Naive thymus-derived CD4-positive, alpha-beta T cell (primary cell): ENCODE results near the gene BPIFB3. TPM values are rescaled to one million over a fixed set of nuclear protein-coding genes. Genes with fewer than 3 reads are reported as not detected.

ENCODE experiments used
- ATAC-seq: fragments of 150-1000 bp; cut with Tn5 transposase; 2 replicates; pipeline ENCODE4 v1.10.0; 2021; ENCODE audit warnings: mild to moderate bottlenecking, moderate library complexity
- CTCF ChIA-PET: fragments of 350-600 bp; sonication (Branson Sonifier 250); formaldehyde crosslinking; loops from one replicate; lab custom pipeline; 2021; ENCODE audit warnings: antibody characterized with exemption; lab: Charles Lee
- POLR2A ChIA-PET: fragments of 350-600 bp; sonication (Branson Sonifier 250); formaldehyde crosslinking; loops from one replicate; lab custom pipeline; 2021; ENCODE audit warnings: antibody characterized with exemption, inconsistent platforms; lab: Charles Lee
- DNase-seq, 9 donors: peaks; one replicate each; pipeline versions ENCODE4 v3.0.0 to v3.0.0-alpha.2; 2020 to 2022; ENCODE audit warnings: mixed read lengths in 1 of 9
- H3K27ac ChIP-seq: one replicate; pipeline ENCODE4 v1.7.0; 2013; ENCODE audit warnings: mild to moderate bottlenecking, low read depth, low read length, moderate library complexity
- H3K27me3 ChIP-seq, 2 donors: one replicate each; pipeline ENCODE4 v1.7.0; 2013; ENCODE audit warnings: low read length in 2 of 2, mild to moderate bottlenecking in 2 of 2, moderate library complexity in 2 of 2; ENCODE audit not compliant: control insufficient read depth in 2 of 2, insufficient read depth in 2 of 2
- H3K36me3 ChIP-seq, 3 experiments: 1 replicate in 2 of 3; 2 replicates in 1 of 3; pipeline ENCODE4 v1.7.0; 2013; ENCODE audit warnings: low read length in 3 of 3, mild to moderate bottlenecking in 3 of 3, moderate library complexity in 1 of 3; ENCODE audit not compliant: insufficient read depth in 3 of 3, control insufficient read depth in 2 of 3
- H3K4me1 ChIP-seq, 2 donors: one replicate each; pipeline ENCODE4 v1.7.0; 2013; ENCODE audit warnings: low read length in 2 of 2, mild to moderate bottlenecking in 2 of 2, moderate library complexity in 1 of 2; ENCODE audit not compliant: control insufficient read depth in 2 of 2, insufficient read depth in 2 of 2
- H3K4me3 ChIP-seq: 2 replicates; pipeline ENCODE4 v1.7.0; 2013; ENCODE audit warnings: mild to moderate bottlenecking, low read length
- H3K9me3 ChIP-seq, 3 experiments: 1 replicate in 2 of 3; 2 replicates in 1 of 3; pipeline ENCODE4 v1.7.0; 2013; ENCODE audit warnings: low read length in 3 of 3; ENCODE audit not compliant: control insufficient read depth in 2 of 3
- H3K27ac Mint-ChIP-seq, 9 donors: one replicate each; pipeline ENCODE4 v1.8.0; 2020 to 2022; ENCODE audit warnings: mixed read lengths in 9 of 9, mild to moderate bottlenecking in 8 of 9, moderate library complexity in 5 of 9, inconsistent platforms in 2 of 9
- H3K27me3 Mint-ChIP-seq, 5 donors: one replicate each; pipeline ENCODE4 v1.8.0; 2021 to 2022; ENCODE audit warnings: mixed read lengths in 5 of 5, mild to moderate bottlenecking in 1 of 5
- H3K36me3 Mint-ChIP-seq, 5 donors: one replicate each; pipeline ENCODE4 v1.8.0; 2020 to 2022; ENCODE audit warnings: mixed read lengths in 5 of 5, mild to moderate bottlenecking in 3 of 5, inconsistent platforms in 1 of 5
- H3K4me1 Mint-ChIP-seq, 7 donors: one replicate each; pipeline ENCODE4 v1.8.0; 2020 to 2022; ENCODE audit warnings: mixed read lengths in 7 of 7, mild to moderate bottlenecking in 3 of 7, inconsistent platforms in 1 of 7
- H3K4me3 Mint-ChIP-seq, 10 donors: one replicate each; pipeline ENCODE4 v1.8.0; 2020 to 2022; ENCODE audit warnings: mild to moderate bottlenecking in 10 of 10, mixed read lengths in 10 of 10, moderate library complexity in 6 of 10, inconsistent platforms in 2 of 10
- H3K9me3 Mint-ChIP-seq, 11 donors: one replicate each; pipeline ENCODE4 v1.8.0; 2020 to 2022; ENCODE audit warnings: mixed read lengths in 11 of 11, mild to moderate bottlenecking in 4 of 11, inconsistent platforms in 1 of 11, moderate library complexity in 1 of 11
- intact Hi-C, 2 donors: fragments of 100-400 bp; cut with micrococcal nuclease; formaldehyde crosslinking; loops; one replicate each; pipeline ENCODE4 v1.15.1; 2023
- polyA plus RNA-seq, 2 donors: library from polyadenylated mRNA; unstranded; fragments of 300-500 nt; fragmentation: Illumina TruSeq; gene quantifications; one replicate each; pipeline ENCODE4 v1.2.3, GENCODE V29; 2021
- total RNA-seq, 6 experiments: library from RNA in 5 of 6; stranded (reverse) in 5 of 6; gene quantifications; 1 replicate in 5 of 6; 2 replicates in 1 of 6; pipeline ENCODE4 v1.2.3 and lab custom pipeline; 2021 to 2026

The BPIFB3 gene, protein sequence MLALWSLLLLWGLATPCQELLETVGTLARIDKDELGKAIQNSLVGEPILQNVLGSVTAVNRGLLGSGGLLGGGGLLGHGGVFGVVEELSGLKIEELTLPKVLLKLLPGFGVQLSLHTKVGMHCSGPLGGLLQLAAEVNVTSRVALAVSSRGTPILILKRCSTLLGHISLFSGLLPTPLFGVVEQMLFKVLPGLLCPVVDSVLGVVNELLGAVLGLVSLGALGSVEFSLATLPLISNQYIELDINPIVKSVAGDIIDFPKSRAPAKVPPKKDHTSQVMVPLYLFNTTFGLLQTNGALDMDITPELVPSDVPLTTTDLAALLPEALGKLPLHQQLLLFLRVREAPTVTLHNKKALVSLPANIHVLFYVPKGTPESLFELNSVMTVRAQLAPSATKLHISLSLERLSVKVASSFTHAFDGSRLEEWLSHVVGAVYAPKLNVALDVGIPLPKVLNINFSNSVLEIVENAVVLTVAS
- not detected for total RNA-seq
- polyA plus RNA-seq, result not detected
- total RNA-seq (lab: John Stamatoyannopoulos, UW), result not detected

GRCh38 chr20:33053291-33054106, at the start of gene BPIFB3:
Gene BPIFB3 (plus strand): TSS chr20:33053903. CDS start chr20:33055436, 1,533 bp downstream.
- Mint-ChIP-seq H3K36me3 (no peaks in the 10 kb centered on the region), H3K27me3 (no peaks in the 10 kb centered on the region), H3K4me1 (peaks cover 0 to 13% (median 0%) of the 10 kb centered on the region in 7 donors), H3K4me3 (no peak within 1 kb of the TSS), H3K27ac (peak within 1 kb of the TSS in 2 of 9 donors; percentile 42 to 65), H3K9me3 (peaks cover 0 to 2% (median 0%) of the 10 kb centered on the region in 11 donors)
- Histone ChIP-seq H3K4me1 (no peaks in the 10 kb centered on the region), H3K27ac (no peak within 1 kb of the TSS), H3K9me3 (no peaks in the 10 kb centered on the region), H3K36me3 (no peaks in the 10 kb centered on the region), H3K4me3 (no peak within 1 kb of the TSS), H3K27me3 (no peaks in the 10 kb centered on the region)
- intact Hi-C loops, result no loop called here
- DNase-seq, result no peak
- CTCF ChIA-PET, result no interaction called here
- POLR2A ChIA-PET, result no interaction called here
- no peak for ATAC-seq

- DNase-seq (no peak), ATAC-seq (no peak)
- H3K4me1 ChIP-seq, result peaks cover 0 to 20% of the 10 kb centered on the region in 2 donors
- H3K9me3 ChIP-seq, result peaks cover 0 to 3% (median 0%) of the 10 kb centered on the region in 3 experiments
- no peak within 1 kb of the TSS for H3K4me3 ChIP-seq
- no peak within 1 kb of the TSS for H3K27ac ChIP-seq
- no peaks in the 10 kb centered on the region for H3K36me3 ChIP-seq
- Mint-ChIP-seq H3K9me3 (peaks cover 0 to 9% (median 0%) of the 10 kb centered on the region in 11 donors), H3K36me3 (peaks cover 0 to 3% (median 0%) of the 10 kb centered on the region in 5 donors), H3K27me3 (no peaks in the 10 kb centered on the region), H3K27ac (peak within 1 kb of the TSS in 5 of 9 donors; percentile 17 to 66 (median 38)), H3K4me3 (no peak within 1 kb of the TSS), H3K4me1 (peaks cover 3 to 60% (median 41%) of the 10 kb centered on the region in 7 donors)
- CTCF ChIA-PET, result interaction anchor here (0.7 to 2.4 kb wide), 13 partner anchors 11 to 107 kb away, joined by 3 to 19 read pairs (median 5); no protein-coding TSS in a partner anchor
- H3K27me3 ChIP-seq, result no peaks in the 10 kb centered on the region
- POLR2A ChIA-PET, result interaction anchor here (0.9 to 1.2 kb wide), 2 partner anchors 11 to 13 kb away, joined by 3 read pairs; no protein-coding TSS in a partner anchor
- intact Hi-C loops, result no loop called here
Measured at GRCh38 chr20:33004141-33004751, 49.5 kb upstream of the BPIFB3 start, which contains the start of gene SUN5. Gene SUN5 (minus strand): TSS chr20:33004433. CDS start chr20:33004340, 93 bp downstream.

DNA sequence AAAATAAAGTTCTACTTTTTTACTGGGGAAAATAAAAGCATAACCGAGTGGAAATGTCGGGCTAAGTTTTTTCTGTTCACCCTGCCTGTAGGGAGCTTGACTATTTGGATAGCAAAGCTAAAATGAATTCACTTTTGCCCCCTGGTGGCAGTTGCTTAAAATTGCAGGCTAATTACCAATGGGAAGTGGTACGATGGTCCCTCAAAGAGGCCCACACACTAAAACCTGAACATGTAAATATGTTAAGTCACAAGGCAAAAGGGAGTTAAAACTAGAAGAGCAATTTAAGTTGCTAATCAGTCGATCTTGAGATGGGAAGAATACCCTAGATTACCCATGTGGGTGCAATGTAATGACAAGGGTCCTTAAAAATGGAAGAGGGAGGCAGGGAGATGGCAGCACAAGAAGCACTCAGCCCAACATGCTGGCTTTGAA, 48.6 kb upstream of the BPIFB3 start:
- H3K4me3 Mint-ChIP-seq, result peak overlapping the region in 1 of 10 donors; percentile 38
- H3K27me3 ChIP-seq, result no peaks in the 10 kb centered on the region
- H3K4me1 Mint-ChIP-seq, result peaks cover 3 to 56% (median 34%) of the 10 kb centered on the region in 7 donors
- H3K4me1 ChIP-seq, result peaks cover 0 to 20% of the 10 kb centered on the region in 2 donors
- H3K27ac Mint-ChIP-seq, result peak overlapping the region in 2 of 9 donors; percentile 42 to 63
- peaks cover 0 to 9% (median 0%) of the 10 kb centered on the region in 11 donors for H3K9me3 Mint-ChIP-seq
- no peak overlapping the region for H3K27ac ChIP-seq
- intact Hi-C loops, result loop anchor here (1.0 kb wide), 4 partner anchors 33 to 215 kb away; no protein-coding TSS in a partner anchor
- POLR2A ChIA-PET, result interaction anchor here (1.2 kb wide), 1 partner anchor 12 kb away, joined by 3 read pairs; no protein-coding TSS in a partner anchor
- H3K36me3 ChIP-seq, result no peaks in the 10 kb centered on the region
- peak in 6 of 9 donors; percentile 7 to 41 (median 35) for DNase-seq
- H3K36me3 Mint-ChIP-seq, result peaks cover 0 to 3% (median 0%) of the 10 kb centered on the region in 5 donors
- H3K4me3 ChIP-seq, result no peak overlapping the region
- CTCF ChIA-PET, result interaction anchor here (0.7 to 2.4 kb wide), 13 partner anchors 10 to 108 kb away, joined by 3 to 19 read pairs (median 5); no protein-coding TSS in a partner anchor
- no peaks in the 10 kb centered on the region for H3K27me3 Mint-ChIP-seq
- ATAC-seq, result no peak
- peaks cover 0 to 3% (median 0%) of the 10 kb centered on the region in 3 experiments for H3K9me3 ChIP-seq

GRCh38 chr20:33005908-33006775, 47.6 kb upstream of the BPIFB3 start:
- Mint-ChIP-seq H3K4me1 (peaks cover 3 to 50% (median 25%) of the 10 kb centered on the region in 7 donors), H3K9me3 (peaks cover 0 to 9% (median 0%) of the 10 kb centered on the region in 11 donors), H3K4me3 (no peak overlapping the region), H3K27ac (no peak overlapping the region), H3K36me3 (peaks cover 0 to 3% (median 0%) of the 10 kb centered on the region in 5 donors), H3K27me3 (no peaks in the 10 kb centered on the region)
- ChIA-PET POLR2A (no interaction called here), CTCF (interaction anchor here (0.7 to 2.4 kb wide), 6 partner anchors 11 to 213 kb away, joined by 3 to 19 read pairs (median 4); no protein-coding TSS in a partner anchor)
- no peak overlapping the region for H3K4me3 ChIP-seq
- DNase-seq (no peak), ATAC-seq (no peak)
- H3K9me3 ChIP-seq, result peaks cover 0 to 3% (median 0%) of the 10 kb centered on the region in 3 experiments
- H3K27ac ChIP-seq, result no peak overlapping the region
- intact Hi-C loops, result loop anchor here (1.0 kb wide), 4 partner anchors 34 to 216 kb away; no protein-coding TSS in a partner anchor
- peaks cover 0 to 20% of the 10 kb centered on the region in 2 donors for H3K4me1 ChIP-seq
- H3K27me3 ChIP-seq, result no peaks in the 10 kb centered on the region
- H3K36me3 ChIP-seq, result no peaks in the 10 kb centered on the region

DNA sequence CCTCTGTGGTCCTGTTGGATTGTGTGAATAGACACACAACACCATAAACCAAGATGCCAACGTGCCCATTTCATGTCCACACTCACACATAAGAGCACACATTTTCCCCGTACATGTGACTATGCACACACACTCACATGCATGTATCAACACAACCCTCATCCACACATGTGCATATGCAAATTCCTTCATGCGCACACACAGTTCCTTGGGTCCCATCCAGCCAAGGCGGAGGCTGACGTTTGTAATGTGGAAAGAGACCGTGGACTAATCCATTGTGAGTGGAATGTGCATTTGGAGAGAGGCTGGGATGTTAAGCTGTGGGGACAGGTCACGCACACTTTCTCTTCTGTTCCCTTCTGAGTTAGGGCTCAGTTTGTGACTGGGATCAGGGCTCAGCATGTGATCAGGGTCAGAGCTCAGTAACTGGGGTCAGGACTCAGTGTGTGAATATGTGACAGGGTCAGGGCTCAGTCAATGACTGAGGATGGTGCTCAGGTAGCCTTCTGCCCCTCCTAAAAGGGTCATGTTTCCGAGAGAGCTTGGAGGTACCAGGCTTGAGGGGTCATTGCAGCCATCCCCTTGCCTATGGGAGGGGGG, 46.8 kb upstream of the BPIFB3 start:
- Mint-ChIP-seq H3K27ac (no peak overlapping the region), H3K4me1 (peaks cover 1 to 45% (median 19%) of the 10 kb centered on the region in 7 donors), H3K36me3 (peaks cover 0 to 3% (median 0%) of the 10 kb centered on the region in 5 donors), H3K4me3 (no peak overlapping the region), H3K27me3 (no peaks in the 10 kb centered on the region), H3K9me3 (peaks cover 0 to 9% (median 0%) of the 10 kb centered on the region in 11 donors)
- H3K27ac ChIP-seq, result no peak overlapping the region
- peaks cover 0 to 3% (median 0%) of the 10 kb centered on the region in 3 experiments for H3K9me3 ChIP-seq
- ATAC-seq, result no peak
- intact Hi-C loops, result no loop called here
- CTCF ChIA-PET, result interaction anchor here (1.0 kb wide), 1 partner anchor 31 kb away, joined by 3 read pairs; no protein-coding TSS in a partner anchor
- H3K36me3 ChIP-seq, result no peaks in the 10 kb centered on the region
- no peak overlapping the region for H3K4me3 ChIP-seq
- no peak for DNase-seq
- H3K27me3 ChIP-seq, result no peaks in the 10 kb centered on the region
- POLR2A ChIA-PET, result interaction anchor here (0.8 kb wide), 1 partner anchor 61 kb away, joined by 3 read pairs; no protein-coding TSS in a partner anchor
- peaks cover 0 to 20% of the 10 kb centered on the region in 2 donors for H3K4me1 ChIP-seq
